ENCODE measurements around the gene SCRN1. TPM values are rescaled to one million over a fixed set of nuclear protein-coding genes. Genes with fewer than 3 reads are reported as not detected.
A peak's percentile ranks its signal among the peaks of the same experiment; 100 is the strongest.

Gene SCRN1
- total RNA-seq, 1 donor from 2014 or later: 61.9 TPM

GRCh38 chr7:29915481-29916215 lies 74.0 kb downstream of the SCRN1 start:
- no peak for TF ChIP-seq CTCF (conservative IDR thresholded peaks at IDR 0.05; ENCODE audit: low read depth, low read length)
- DNase-seq (ENCODE audit: low read depth): peak; percentile 12

GRCh38 chr7:29914180-29914579 lies 75.4 kb downstream of the SCRN1 start:
- no peak for DNase-seq (ENCODE audit: low read depth)
- no peak for TF ChIP-seq CTCF (conservative IDR thresholded peaks at IDR 0.05; ENCODE audit: low read depth, low read length)
- no peak overlapping the region for H3K4me3 ChIP-seq (ENCODE audit: low read depth, low read length)

More at GRCh38 chr7:29915481-29916215, 74.0 kb downstream of the SCRN1 start:
- H3K4me3 ChIP-seq (ENCODE audit: low read depth, low read length): no peak overlapping the region

- no peak overlapping the region for H3K4me3 ChIP-seq (ENCODE audit: low read depth, low read length)
- DNase-seq (ENCODE audit: low read depth): no peak
- TF ChIP-seq CTCF (conservative IDR thresholded peaks at IDR 0.05; ENCODE audit: low read depth, low read length): no peak
Observed at GRCh38 chr7:29906200-29907022, 83.2 kb downstream of the SCRN1 start.

GRCh38 chr7:29900745-29901144 lies 88.9 kb downstream of the SCRN1 start:
- no peak overlapping the region for H3K4me3 ChIP-seq (ENCODE audit: low read depth, low read length)
- DNase-seq (ENCODE audit: low read depth): no peak
- no peak for TF ChIP-seq CTCF (conservative IDR thresholded peaks at IDR 0.05; ENCODE audit: low read depth, low read length)

- H3K4me3 ChIP-seq (ENCODE audit: low read depth, low read length): no peak overlapping the region
- no peak for TF ChIP-seq CTCF (conservative IDR thresholded peaks at IDR 0.05; ENCODE audit: low read depth, low read length)
- no peak for DNase-seq (ENCODE audit: low read depth)
Observed at GRCh38 chr7:29898301-29898700, 91.3 kb downstream of the SCRN1 start.

DNA sequence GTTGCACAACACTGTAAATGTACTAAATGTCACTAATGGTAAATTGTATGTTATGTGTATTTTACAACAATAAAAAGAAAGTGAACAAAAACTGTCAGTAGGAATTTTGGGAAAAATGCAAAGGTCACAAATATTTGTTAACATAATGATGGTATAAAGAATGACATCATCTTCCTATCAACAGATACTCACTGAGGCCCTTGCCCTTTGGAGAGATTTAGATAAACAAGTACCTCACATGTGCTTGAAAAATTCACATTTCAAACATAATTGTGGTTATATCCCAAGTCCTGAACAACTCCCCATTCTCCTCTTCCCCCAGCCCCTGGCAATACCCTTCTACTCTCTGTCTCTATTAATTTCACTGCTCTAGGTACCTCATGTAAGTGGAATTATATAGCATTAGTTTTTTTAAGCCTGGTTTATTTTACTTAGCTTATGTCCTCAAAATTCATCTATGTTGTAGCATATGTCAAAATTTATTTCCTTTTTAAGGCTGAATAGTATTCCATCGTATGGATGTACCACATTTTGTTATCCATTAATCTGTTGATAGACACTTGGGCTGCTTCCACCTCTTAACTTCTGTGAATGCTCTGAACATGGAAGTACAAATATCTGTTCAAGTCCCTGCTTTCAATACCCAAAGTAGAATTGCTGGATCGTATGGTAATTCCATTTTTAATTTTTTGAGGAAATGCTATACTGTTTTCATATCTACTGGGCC lies 92.8 kb downstream of the SCRN1 start:
- no peak for DNase-seq (ENCODE audit: low read depth)
- no peak overlapping the region for H3K4me3 ChIP-seq (ENCODE audit: low read depth, low read length)
- no peak for TF ChIP-seq CTCF (conservative IDR thresholded peaks at IDR 0.05; ENCODE audit: low read depth, low read length)

Measured in epithelial cell of proximal tubule (primary cell).